SKM-1 (cell line): ENCODE measurements around the gene ARIH2.
"Not testable (repeated sequence)": the region's sequence is repeated elsewhere in the genome, so short reads cannot be mapped to it uniquely, and the experiment has no call there.

Experiments used
- DNase-seq: peaks from one replicate; lab custom pipeline; 2025; ENCODE audit not compliant: unreplicated experiment; lab: John Stamatoyannopoulos, UW

Gene ARIH2

GRCh38 chr3:48999085-48999858, 80.6 kb downstream of the ARIH2 start:
- DNase-seq = no peak

DNA sequence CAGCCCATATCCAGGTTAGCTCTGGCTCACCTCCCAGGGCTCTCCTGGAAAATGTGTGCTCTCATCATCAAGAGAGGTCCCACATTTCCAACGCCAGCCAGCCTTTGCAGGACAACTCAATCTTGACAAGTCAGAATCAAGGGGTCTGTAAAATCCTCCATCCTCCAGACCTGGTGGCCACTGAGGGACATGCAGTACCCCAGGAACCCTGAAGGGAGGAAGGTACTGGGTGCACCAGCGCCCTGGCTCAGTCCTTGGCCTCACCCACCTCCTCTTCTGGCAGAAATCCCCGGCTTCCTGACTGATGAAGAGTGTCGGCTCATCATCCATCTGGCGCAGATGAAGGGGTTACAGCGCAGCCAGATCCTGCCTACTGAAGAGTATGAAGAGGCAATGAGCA, 82.5 kb downstream of the ARIH2 start:
- DNase-seq = no peak

DNA sequence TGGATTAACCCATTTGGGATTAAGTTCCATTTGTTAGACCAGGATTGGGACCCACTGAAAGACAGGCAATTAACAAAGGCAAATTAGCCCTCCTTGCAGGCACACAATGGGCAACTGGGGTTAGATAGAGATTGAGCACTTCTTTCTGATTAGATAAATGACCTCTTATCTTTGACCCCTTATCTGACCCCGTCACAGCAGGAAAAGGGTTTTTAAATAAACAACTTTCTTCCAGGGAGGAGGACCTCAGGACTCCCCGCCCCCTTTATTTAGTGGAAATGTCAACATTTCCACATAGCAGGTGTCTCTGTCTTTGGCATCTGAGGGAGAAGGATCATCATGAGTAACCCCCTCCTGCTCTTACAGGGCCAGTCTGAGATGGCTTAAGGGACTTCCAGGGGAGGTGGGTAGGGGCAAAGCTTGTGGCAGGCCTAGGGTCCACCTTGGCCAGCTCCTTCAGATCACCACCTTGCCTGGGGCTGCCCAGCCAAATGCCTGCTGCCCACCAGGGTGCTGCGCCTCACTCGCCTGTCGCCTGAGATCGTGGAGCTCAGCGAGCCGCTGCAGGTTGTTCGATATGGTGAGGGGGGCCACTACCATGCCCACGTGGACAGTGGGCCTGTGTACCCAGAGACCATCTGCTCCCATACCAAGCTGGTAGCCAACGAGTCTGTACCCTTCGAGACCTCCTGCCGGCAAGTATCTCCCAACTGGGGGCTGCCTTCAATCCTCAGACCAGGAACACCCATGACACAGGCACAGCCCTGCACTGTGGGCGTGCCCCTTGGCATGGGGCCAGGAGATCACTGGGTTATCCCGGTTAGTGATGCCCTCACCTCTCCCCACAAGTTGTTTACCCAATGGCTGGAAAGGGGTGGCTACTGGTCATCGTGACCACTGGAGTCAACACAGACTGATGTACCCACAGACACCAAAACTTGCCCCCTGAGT, 86.0 kb downstream of the ARIH2 start:
- DNase-seq = no peak

DNA sequence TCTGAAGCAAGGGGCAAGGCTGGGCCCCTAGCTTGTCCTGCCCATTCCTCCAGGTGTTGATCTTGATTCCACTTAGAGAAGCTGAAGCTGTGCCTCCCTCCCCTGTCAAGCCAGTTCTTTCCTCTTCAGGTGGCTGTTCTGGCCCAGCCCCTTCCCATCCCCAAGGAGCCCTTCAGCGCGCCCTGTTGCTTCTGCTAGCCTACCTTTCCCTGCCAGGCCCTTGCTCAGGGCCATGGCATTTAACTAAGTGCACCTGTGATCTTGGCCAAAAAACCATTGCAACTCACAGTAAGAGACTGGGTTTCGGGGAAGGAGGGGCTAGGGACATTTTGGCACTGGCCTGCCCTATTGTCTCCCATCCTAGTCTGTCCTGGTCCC, 86.7 kb downstream of the ARIH2 start:
- no peak for DNase-seq

DNA sequence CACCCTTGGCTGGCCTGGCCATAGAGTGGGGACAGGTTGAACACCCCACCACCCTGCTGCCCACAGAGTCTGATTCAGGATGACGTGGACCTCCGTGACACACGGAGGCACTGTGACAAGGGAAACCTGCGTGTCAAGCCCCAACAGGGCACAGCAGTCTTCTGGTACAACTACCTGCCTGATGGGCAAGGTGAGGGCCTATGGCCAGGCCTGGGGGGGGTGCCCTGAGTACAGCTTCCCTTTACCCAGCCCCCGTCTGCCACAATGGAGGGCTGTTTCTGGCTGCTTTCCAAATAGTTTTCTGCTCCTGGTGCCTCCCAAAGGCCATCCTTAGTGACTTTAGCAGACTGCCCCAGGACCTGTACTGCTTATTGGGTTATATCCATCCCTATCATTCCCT, 87.4 kb downstream of the ARIH2 start:
- no peak for DNase-seq

- DNase-seq = no peak
Observed at GRCh38 chr3:49006408-49007067, 87.9 kb downstream of the ARIH2 start.

DNA sequence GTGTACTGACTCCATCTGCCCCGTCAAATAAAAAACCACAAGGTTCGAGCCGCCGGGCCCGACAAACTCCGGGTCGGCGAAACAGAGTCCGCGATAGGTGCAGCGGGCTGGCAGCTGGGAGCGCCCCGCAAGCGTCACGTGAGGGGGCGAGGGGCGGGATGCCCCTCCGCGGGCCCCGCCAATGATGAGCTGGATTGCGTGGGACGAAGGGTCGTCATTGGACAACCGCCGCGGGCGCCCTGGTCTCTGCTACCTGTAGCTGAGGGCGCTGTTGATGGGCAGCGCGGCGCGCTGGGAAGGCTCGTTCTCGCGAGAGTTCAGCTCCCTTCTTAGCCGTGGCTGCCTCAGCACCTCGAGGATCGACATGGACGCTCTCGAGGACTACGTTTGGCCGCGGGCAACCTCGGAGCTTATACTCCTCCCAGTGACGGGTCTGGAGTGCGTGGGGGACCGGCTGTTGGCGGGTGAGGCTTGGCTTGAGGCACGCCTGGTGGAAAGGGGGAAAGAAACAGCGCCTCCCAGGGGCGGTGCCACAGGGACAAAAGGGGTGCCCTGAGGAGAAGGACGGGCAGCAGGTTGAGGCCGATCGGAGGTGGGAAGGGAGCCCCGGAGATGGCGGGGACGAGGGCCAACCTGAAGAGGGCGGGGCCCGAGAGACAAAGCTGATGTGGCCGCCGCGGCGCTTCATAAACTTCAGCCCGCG, 88.6 kb downstream of the ARIH2 start, which contains the start of gene WDR6:
TSS of gene WDR6 (plus strand) at position 324 of the 703 bp plus-strand sequence. CDS start at position 365, 41 bp downstream.
- peak; percentile 88 for DNase-seq

- DNase-seq = peak; percentile 63
Observed at GRCh38 chr3:49007771-49008528, 89.3 kb downstream of the ARIH2 start.

- not testable (repeated sequence) for DNase-seq
Observed at GRCh38 chr3:49008627-49009026, 90.0 kb downstream of the ARIH2 start.

GRCh38 chr3:49009396-49009795, 90.8 kb downstream of the ARIH2 start:
- no peak for DNase-seq

DNA sequence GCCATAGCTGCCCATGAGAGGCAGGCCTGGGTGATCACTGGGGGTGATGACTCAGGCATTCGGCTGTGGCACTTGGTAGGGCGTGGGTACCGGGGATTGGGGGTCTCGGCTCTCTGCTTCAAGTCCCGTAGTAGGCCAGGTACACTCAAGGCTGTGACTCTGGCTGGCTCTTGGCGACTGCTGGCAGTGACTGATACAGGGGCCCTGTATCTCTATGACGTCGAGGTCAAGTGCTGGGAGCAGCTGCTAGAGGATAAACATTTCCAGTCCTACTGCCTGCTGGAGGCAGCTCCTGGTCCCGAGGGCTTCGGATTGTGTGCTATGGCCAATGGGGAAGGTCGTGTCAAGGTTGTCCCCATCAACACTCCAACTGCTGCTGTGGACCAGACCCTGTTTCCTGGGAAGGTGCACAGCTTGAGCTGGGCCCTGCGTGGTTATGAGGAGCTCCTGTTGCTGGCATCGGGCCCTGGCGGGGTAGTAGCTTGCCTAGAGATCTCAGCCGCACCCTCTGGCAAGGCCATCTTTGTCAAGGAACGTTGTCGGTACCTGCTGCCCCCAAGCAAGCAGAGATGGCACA, 93.9 kb downstream of the ARIH2 start:
- no peak for DNase-seq

- DNase-seq = no peak
Observed at GRCh38 chr3:49013113-49013737, 94.6 kb downstream of the ARIH2 start.

- no peak for DNase-seq
Observed at GRCh38 chr3:49013738-49014660, 95.4 kb downstream of the ARIH2 start.

- no peak for DNase-seq
Observed at GRCh38 chr3:49015072-49015471, 96.4 kb downstream of the ARIH2 start.

DNA sequence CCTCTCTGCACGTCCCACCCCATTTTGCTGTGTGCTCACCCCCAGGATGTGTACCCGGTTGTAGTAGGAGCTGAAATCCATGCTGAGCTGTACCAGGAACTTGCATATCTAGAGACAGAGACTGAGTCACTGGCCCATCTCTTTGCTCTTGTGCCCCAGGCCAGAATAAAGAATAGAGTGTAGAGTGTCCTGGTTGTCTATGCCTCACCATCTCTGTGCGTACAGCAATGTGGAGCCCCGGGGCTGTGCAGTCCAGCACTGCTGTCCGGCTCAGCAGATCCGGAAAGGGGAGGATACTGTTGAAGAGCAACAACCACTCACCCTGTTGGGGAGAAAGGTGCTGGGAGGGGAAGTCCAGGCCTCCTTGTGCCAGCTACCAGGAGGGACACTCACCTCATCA, 97.1 kb downstream of the ARIH2 start:
- no peak for DNase-seq

DNA sequence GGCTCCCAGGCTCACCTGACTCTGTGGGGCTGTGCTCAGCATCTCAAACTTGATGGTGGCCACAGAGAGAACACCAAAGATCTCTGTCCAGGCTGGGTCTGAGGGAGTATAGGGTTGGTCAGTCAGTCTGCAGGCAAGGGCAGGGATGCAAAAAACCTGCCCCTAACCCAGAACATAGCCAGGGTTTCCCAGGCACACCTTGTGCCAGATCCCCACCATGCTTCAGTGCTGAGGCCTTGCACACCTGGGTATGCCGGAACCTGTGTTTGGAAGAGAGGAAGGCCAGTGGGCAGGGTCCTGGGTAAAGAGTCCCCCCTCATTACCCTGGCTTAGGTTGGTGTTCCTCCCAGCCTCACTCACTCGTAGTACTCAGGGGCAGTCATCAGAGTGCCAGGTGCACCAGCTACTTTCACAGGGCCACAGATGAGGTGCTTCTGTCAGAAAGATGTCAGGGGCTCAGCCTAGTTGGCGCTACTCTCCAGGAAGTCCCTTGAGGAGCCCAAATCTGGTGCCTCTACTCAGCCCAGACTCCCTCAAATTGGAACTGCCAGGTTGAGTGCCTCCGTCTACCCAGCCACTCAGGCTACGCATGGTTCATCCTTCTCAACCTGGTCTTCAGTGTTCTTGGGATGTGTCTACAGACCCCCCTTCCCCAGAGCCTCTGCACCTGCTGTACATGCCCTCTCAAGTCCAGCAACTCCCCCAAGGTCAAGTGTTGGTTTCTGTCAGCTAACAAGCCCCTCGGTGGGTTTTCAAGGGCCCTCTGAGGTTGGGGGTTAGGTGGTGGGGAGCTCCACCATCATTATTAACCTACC, 98.0 kb downstream of the ARIH2 start:
- no peak for DNase-seq

- no peak for DNase-seq
Observed at GRCh38 chr3:49017229-49017970, 98.8 kb downstream of the ARIH2 start.
